HepG2 (cell line): ENCODE data around the gene FITM1. TPM values are rescaled to one million over a fixed set of nuclear protein-coding genes. Genes with fewer than 3 reads are reported as not detected.

Experiments used
- CBFB ChIP-seq: sonication (generic); formaldehyde crosslinking; IDR thresholded peaks from 2 replicates; pipeline ENCODE4 v1.4.0; 2020; ENCODE audit warnings: missing genetic modification reagents
- KAT8 ChIP-seq: IDR thresholded peaks from 2 replicates; pipeline ENCODE4 v1.6.1; 2016; ENCODE audit warnings: missing genetic modification reagents, missing compliant biosample characterization
- KDM5A ChIP-seq: fragments of 200-600 bp; sonication (generic); IDR thresholded peaks from 2 replicates; pipeline ENCODE4 v1.7.0; 2018; ENCODE audit warnings: antibody characterized with exemption, mild to moderate bottlenecking, low read length, borderline replicate concordance
- NPAS2 ChIP-seq: sonication (generic); formaldehyde crosslinking; IDR thresholded peaks from 2 replicates; pipeline ENCODE4 v1.8.0; 2022; ENCODE audit warnings: mild to moderate bottlenecking, missing genetic modification reagents, borderline replicate concordance
- PBX2 ChIP-seq: IDR thresholded peaks from 2 replicates; pipeline ENCODE4 v1.6.1; 2016; ENCODE audit warnings: control low read depth
- PCBP1 ChIP-seq: fragments of 200-400 bp; formaldehyde crosslinking; IDR thresholded peaks from 2 replicates; pipeline ENCODE4 v1.6.1; 2017; ENCODE audit warnings: mild to moderate bottlenecking, low read depth, low read length, borderline replicate concordance
- SALL1 ChIP-seq: sonication (generic); formaldehyde crosslinking; IDR thresholded peaks from 2 replicates; pipeline ENCODE4 v1.8.0; 2022; ENCODE audit warnings: mild to moderate bottlenecking, missing genetic modification reagents
- ZBTB20 ChIP-seq: sonication (generic); formaldehyde crosslinking; IDR thresholded peaks from 2 replicates; pipeline ENCODE4 v1.8.1; 2023; ENCODE audit warnings: missing genetic modification reagents, low read depth, mild to moderate bottlenecking, borderline replicate concordance
- ZFP1 ChIP-seq: IDR thresholded peaks from 2 replicates; pipeline ENCODE4 v1.6.1; 2016
- ZNF180 ChIP-seq: sonication (generic); formaldehyde crosslinking; IDR thresholded peaks from 2 replicates; pipeline ENCODE4 v1.4.0; 2020; ENCODE audit warnings: low read depth, missing genetic modification reagents, borderline replicate concordance
- ZNF451 ChIP-seq: sonication (generic); formaldehyde crosslinking; IDR thresholded peaks from 2 replicates; pipeline ENCODE4 v1.5.0; 2020; ENCODE audit warnings: mild to moderate bottlenecking, missing genetic modification reagents
- ZNF513 ChIP-seq: sonication (generic); formaldehyde crosslinking; conservative IDR thresholded peaks from 2 replicates; pipeline ENCODE4 v1.5.0; 2020; ENCODE audit warnings: missing genetic modification reagents
- ZNF629 ChIP-seq: sonication (generic); formaldehyde crosslinking; conservative IDR thresholded peaks from 2 replicates; pipeline ENCODE4 v1.5.0; 2020; ENCODE audit warnings: missing genetic modification reagents
- ZNF639 ChIP-seq: conservative IDR thresholded peaks from 2 replicates; pipeline ENCODE4 v1.6.1; 2018; ENCODE audit warnings: missing genetic modification reagents
- ZNF768 ChIP-seq: sonication (generic); formaldehyde crosslinking; IDR thresholded peaks from 2 replicates; pipeline ENCODE4 v1.4.0; 2020; ENCODE audit warnings: missing genetic modification reagents
- polyA plus RNA-seq, 8 experiments: library from polyadenylated mRNA; depleted of rRNA in 3 of 8; stranded (reverse) in 7 of 8; unstranded in 1 of 8; fragments of >200 nt; fragmentation: Illumina TruSeq in 4 of 8; extraction: Trizol in 4 of 8; gene quantifications; 2 replicates each; pipeline versions ENCODE4 v1.2.1 to v1.2.3, GENCODE V29; 2011 to 2016; ENCODE audit warnings: low read depth in 4 of 8, missing spikeins in 1 of 8, mixed read lengths in 1 of 8; ENCODE audit not compliant: insufficient read depth in 1 of 8
- total RNA-seq, 5 experiments: library from RNA; depleted of rRNA; stranded (reverse); fragments of >200 nt; fragmentation: Illumina TruSeq; extraction: Trizol; gene quantifications; 2 replicates each; pipeline ENCODE4 v1.2.3, GENCODE V29; 2016; ENCODE audit warnings: low read depth in 1 of 5
- TF ChIP-seq, protein P1 (sequence below): sonication (generic); formaldehyde crosslinking; IDR thresholded peaks from 2 replicates; pipeline ENCODE4 v1.4.0; 2020; ENCODE audit warnings: missing genetic modification reagents
- TF ChIP-seq, protein P2 (sequence below): sonication (generic); formaldehyde crosslinking; IDR thresholded peaks from 2 replicates; pipeline ENCODE4 v1.5.0; 2020; ENCODE audit warnings: mild to moderate bottlenecking, missing genetic modification reagents

Gene FITM1
- total and polyA plus RNA-seq, 2 of the 13 experiments (the other 11 are each of a cell fraction or from before 2014, with no cell fraction given), result 2.7 to 5.8 TPM

- TF ChIP-seq, protein P1, sequence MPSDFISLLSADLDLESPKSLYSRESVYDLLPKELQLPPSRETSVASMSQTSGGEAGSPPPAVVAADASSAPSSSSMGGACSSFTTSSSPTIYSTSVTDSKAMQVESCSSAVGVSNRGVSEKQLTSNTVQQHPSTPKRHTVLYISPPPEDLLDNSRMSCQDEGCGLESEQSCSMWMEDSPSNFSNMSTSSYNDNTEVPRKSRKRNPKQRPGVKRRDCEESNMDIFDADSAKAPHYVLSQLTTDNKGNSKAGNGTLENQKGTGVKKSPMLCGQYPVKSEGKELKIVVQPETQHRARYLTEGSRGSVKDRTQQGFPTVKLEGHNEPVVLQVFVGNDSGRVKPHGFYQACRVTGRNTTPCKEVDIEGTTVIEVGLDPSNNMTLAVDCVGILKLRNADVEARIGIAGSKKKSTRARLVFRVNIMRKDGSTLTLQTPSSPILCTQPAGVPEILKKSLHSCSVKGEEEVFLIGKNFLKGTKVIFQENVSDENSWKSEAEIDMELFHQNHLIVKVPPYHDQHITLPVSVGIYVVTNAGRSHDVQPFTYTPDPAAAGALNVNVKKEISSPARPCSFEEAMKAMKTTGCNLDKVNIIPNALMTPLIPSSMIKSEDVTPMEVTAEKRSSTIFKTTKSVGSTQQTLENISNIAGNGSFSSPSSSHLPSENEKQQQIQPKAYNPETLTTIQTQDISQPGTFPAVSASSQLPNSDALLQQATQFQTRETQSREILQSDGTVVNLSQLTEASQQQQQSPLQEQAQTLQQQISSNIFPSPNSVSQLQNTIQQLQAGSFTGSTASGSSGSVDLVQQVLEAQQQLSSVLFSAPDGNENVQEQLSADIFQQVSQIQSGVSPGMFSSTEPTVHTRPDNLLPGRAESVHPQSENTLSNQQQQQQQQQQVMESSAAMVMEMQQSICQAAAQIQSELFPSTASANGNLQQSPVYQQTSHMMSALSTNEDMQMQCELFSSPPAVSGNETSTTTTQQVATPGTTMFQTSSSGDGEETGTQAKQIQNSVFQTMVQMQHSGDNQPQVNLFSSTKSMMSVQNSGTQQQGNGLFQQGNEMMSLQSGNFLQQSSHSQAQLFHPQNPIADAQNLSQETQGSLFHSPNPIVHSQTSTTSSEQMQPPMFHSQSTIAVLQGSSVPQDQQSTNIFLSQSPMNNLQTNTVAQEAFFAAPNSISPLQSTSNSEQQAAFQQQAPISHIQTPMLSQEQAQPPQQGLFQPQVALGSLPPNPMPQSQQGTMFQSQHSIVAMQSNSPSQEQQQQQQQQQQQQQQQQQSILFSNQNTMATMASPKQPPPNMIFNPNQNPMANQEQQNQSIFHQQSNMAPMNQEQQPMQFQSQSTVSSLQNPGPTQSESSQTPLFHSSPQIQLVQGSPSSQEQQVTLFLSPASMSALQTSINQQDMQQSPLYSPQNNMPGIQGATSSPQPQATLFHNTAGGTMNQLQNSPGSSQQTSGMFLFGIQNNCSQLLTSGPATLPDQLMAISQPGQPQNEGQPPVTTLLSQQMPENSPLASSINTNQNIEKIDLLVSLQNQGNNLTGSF (CRISPR knock-in tag), result 0 out of 2 replicates have a peak, but pooled peaks have one; percentile 43
- TF ChIP-seq, protein P2, sequence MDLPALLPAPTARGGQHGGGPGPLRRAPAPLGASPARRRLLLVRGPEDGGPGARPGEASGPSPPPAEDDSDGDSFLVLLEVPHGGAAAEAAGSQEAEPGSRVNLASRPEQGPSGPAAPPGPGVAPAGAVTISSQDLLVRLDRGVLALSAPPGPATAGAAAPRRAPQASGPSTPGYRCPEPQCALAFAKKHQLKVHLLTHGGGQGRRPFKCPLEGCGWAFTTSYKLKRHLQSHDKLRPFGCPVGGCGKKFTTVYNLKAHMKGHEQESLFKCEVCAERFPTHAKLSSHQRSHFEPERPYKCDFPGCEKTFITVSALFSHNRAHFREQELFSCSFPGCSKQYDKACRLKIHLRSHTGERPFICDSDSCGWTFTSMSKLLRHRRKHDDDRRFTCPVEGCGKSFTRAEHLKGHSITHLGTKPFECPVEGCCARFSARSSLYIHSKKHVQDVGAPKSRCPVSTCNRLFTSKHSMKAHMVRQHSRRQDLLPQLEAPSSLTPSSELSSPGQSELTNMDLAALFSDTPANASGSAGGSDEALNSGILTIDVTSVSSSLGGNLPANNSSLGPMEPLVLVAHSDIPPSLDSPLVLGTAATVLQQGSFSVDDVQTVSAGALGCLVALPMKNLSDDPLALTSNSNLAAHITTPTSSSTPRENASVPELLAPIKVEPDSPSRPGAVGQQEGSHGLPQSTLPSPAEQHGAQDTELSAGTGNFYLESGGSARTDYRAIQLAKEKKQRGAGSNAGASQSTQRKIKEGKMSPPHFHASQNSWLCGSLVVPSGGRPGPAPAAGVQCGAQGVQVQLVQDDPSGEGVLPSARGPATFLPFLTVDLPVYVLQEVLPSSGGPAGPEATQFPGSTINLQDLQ (CRISPR knock-in tag), result no peak
- TF ChIP-seq ZNF451 (CRISPR knock-in tag) (no peak), CBFB (CRISPR knock-in tag) (no peak), PCBP1 (no peak), ZBTB20 (CRISPR knock-in tag) (no peak), KDM5A (no peak), NPAS2 (no peak), ZFP1 (CRISPR knock-in tag) (no peak), PBX2 (CRISPR knock-in tag) (no peak), ZNF768 (CRISPR knock-in tag) (peak; percentile 35; the same call in 1 of the 2 replicates), KAT8 (no peak), ZNF639 (CRISPR knock-in tag) (no peak), SALL1 (CRISPR knock-in tag) (no peak), ZNF629 (CRISPR knock-in tag) (no peak), ZNF513 (CRISPR knock-in tag) (no peak), ZNF180 (CRISPR knock-in tag) (no peak)
Observed at GRCh38 chr14:24098927-24099813, 31.3 kb upstream of the FITM1 start (continued).
